ENCODE measurements around the gene PCDHGA7. TPM values are rescaled to one million over a fixed set of nuclear protein-coding genes. Genes with fewer than 3 reads are reported as not detected.
"Not testable (repeated sequence)": the region's sequence is repeated elsewhere in the genome, so short reads cannot be mapped to it uniquely, and the experiment has no call there.

The PCDHGA7 gene
- total RNA-seq, 1 experiment from 2014 or later, result 0.57 TPM

- no peak for DNase-seq (ENCODE audit: low read depth)
Measured at GRCh38 chr5:141422742-141423291, 40.3 kb downstream of the PCDHGA7 start.

GRCh38 chr5:141427783-141428426 lies 45.4 kb downstream of the PCDHGA7 start:
- DNase-seq (ENCODE audit: low read depth), result no peak

GRCh38 chr5:141430332-141431113 lies 48.0 kb downstream of the PCDHGA7 start, which contains the start of gene PCDHGA12:
TSS of gene PCDHGA12 (plus strand) at chr5:141430507. CDS start at chr5:141430760, 253 bp downstream.
- peak; percentile 83 for DNase-seq (ENCODE audit: low read depth)

GRCh38 chr5:141431286-141431685 lies 48.7 kb downstream of the PCDHGA7 start:
- no peak for DNase-seq (ENCODE audit: low read depth)

GRCh38 chr5:141432308-141432707 lies 49.8 kb downstream of the PCDHGA7 start:
- DNase-seq (ENCODE audit: low read depth), result not testable (repeated sequence)

GRCh38 chr5:141432726-141433125 lies 50.2 kb downstream of the PCDHGA7 start:
- DNase-seq (ENCODE audit: low read depth), result not testable (repeated sequence)

- DNase-seq (ENCODE audit: low read depth), result no peak
Measured at GRCh38 chr5:141434006-141434405, 51.5 kb downstream of the PCDHGA7 start.

Other genes with a start within 250 kb of the PCDHGA7 start
- gene PCDHB5, start 247.5 kb upstream of the PCDHGA7 start, total RNA-seq (2014; rRNA removed), result 0.63 and 1.1 TPM in 2 replicates
- gene PCDHB6, start 232.7 kb upstream of the PCDHGA7 start, total RNA-seq (2014; rRNA removed), result 0.34 and 0.38 TPM in 2 replicates
- gene PCDHB7, start 210.1 kb upstream of the PCDHGA7 start, total RNA-seq (2014; rRNA removed), result 2.0 and 3.4 TPM in 2 replicates
- gene PCDHB8, start 205.0 kb upstream of the PCDHGA7 start, total RNA-seq (2014; rRNA removed), result 9.6 and 12.3 TPM in 2 replicates
- 10.4 and 12.2 TPM in 2 replicates for gene PCDHB16, start 200.4 kb upstream of the PCDHGA7 start, total RNA-seq (2014; rRNA removed)
- 2.8 and 3.1 TPM in 2 replicates for gene PCDHB9, start 195.6 kb upstream of the PCDHGA7 start, total RNA-seq (2014; rRNA removed)
- gene PCDHB10, start 190.4 kb upstream of the PCDHGA7 start, total RNA-seq (2014; rRNA removed), result 2.4 and 2.8 TPM in 2 replicates
- 0.77 and 1.5 TPM in 2 replicates for gene PCDHB11, start 183.1 kb upstream of the PCDHGA7 start, total RNA-seq (2014; rRNA removed)
- 3.1 and 3.6 TPM in 2 replicates for gene PCDHB12, start 174.0 kb upstream of the PCDHGA7 start, total RNA-seq (2014; rRNA removed)
- 3.5 and 5.1 TPM in 2 replicates for gene PCDHB13, start 168.8 kb upstream of the PCDHGA7 start, total RNA-seq (2014; rRNA removed)
- 4.3 and 4.9 TPM in 2 replicates for gene PCDHB14, start 159.4 kb upstream of the PCDHGA7 start, total RNA-seq (2014; rRNA removed)
- 3.8 TPM in 2 replicates for gene PCDHB15, start 137.3 kb upstream of the PCDHGA7 start, total RNA-seq (2014; rRNA removed)
- 0.17 TPM in 1 of 2 replicates, not detected in the other for gene SLC25A2, start 78.7 kb upstream of the PCDHGA7 start, total RNA-seq (2014; rRNA removed)
- gene TAF7, start 62.0 kb upstream of the PCDHGA7 start, total RNA-seq (2014; rRNA removed), result 65.1 and 67.6 TPM in 2 replicates
- 5.3 and 7.1 TPM in 2 replicates for gene PCDHGA1, start 52.2 kb upstream of the PCDHGA7 start, total RNA-seq (2014; rRNA removed)
- gene PCDHGA2, start 44.0 kb upstream of the PCDHGA7 start, total RNA-seq (2014; rRNA removed), result 0.90 and 1.1 TPM in 2 replicates
- gene PCDHGA3, start 38.9 kb upstream of the PCDHGA7 start, total RNA-seq (2014; rRNA removed), result 0.57 TPM in 1 of 2 replicates, not detected in the other
- 6.8 and 8.1 TPM in 2 replicates for gene PCDHGB1, start 32.6 kb upstream of the PCDHGA7 start, total RNA-seq (2014; rRNA removed)
- gene PCDHGA4, start 27.7 kb upstream of the PCDHGA7 start, total RNA-seq (2014; rRNA removed), result 3.9 and 4.4 TPM in 2 replicates
- 9.0 and 12.5 TPM in 2 replicates for gene PCDHGB2, start 22.7 kb upstream of the PCDHGA7 start, total RNA-seq (2014; rRNA removed)
- 0.98 and 1.5 TPM in 2 replicates for gene PCDHGA5, start 18.6 kb upstream of the PCDHGA7 start, total RNA-seq (2014; rRNA removed)
- 1.4 and 1.6 TPM in 2 replicates for gene PCDHGB3, start 12.5 kb upstream of the PCDHGA7 start, total RNA-seq (2014; rRNA removed)
- 0.77 and 0.98 TPM in 2 replicates for gene PCDHGA6, start 8.9 kb upstream of the PCDHGA7 start, total RNA-seq (2014; rRNA removed)
- 0.69 and 0.71 TPM in 2 replicates for gene PCDHGB4, start 5.0 kb downstream of the PCDHGA7 start, total RNA-seq (2014; rRNA removed)
- 0.26 and 0.75 TPM in 2 replicates for gene PCDHGA8, start 9.9 kb downstream of the PCDHGA7 start, total RNA-seq (2014; rRNA removed)
- 0.52 and 2.1 TPM in 2 replicates for gene PCDHGB5, start 15.2 kb downstream of the PCDHGA7 start, total RNA-seq (2014; rRNA removed)
- 0.64 and 0.75 TPM in 2 replicates for gene PCDHGA9, start 20.0 kb downstream of the PCDHGA7 start, total RNA-seq (2014; rRNA removed)
- gene PCDHGB6, start 25.3 kb downstream of the PCDHGA7 start, total RNA-seq (2014; rRNA removed), result 0.32 and 0.40 TPM in 2 replicates
- 17.4 and 21.4 TPM in 2 replicates for gene PCDHGA10, start 30.2 kb downstream of the PCDHGA7 start, total RNA-seq (2014; rRNA removed)
- 0.52 and 0.83 TPM in 2 replicates for gene PCDHGB7, start 34.9 kb downstream of the PCDHGA7 start, total RNA-seq (2014; rRNA removed)
- gene PCDHGA11, start 38.3 kb downstream of the PCDHGA7 start, total RNA-seq (2014; rRNA removed), result 0.64 and 0.75 TPM in 2 replicates
- 6.1 and 6.9 TPM in 2 replicates for gene PCDHGA12, start 47.8 kb downstream of the PCDHGA7 start, total RNA-seq (2014; rRNA removed)
- gene PCDHGC3, start 93.2 kb downstream of the PCDHGA7 start, total RNA-seq (2014; rRNA removed), result 96.0 and 98.3 TPM in 2 replicates
- gene PCDHGC4, start 102.3 kb downstream of the PCDHGA7 start, total RNA-seq (2014; rRNA removed), result 0.69 and 0.83 TPM in 2 replicates
- 1.7 and 2.0 TPM in 2 replicates for gene PCDHGC5, start 106.3 kb downstream of the PCDHGA7 start, total RNA-seq (2014; rRNA removed)
- gene DIAPH1, start 236.3 kb downstream of the PCDHGA7 start, total RNA-seq (2014; rRNA removed), result 28.2 and 38.9 TPM in 2 replicates

Measured in LHCN-M2 (cell line).